ENCODE results near the gene GCLM. TPM values are rescaled to one million over a fixed set of nuclear protein-coding genes. Genes with fewer than 3 reads are reported as not detected.

The GCLM gene
- total and polyA plus RNA-seq, 2 donors (not counting 3 experiments of a cell fraction or from before 2014, with no cell fraction given): 12.3 to 55.9 TPM

- no peaks in the 10 kb centered on the region for H3K9me1 ChIP-seq (replicated peaks; ENCODE audit: control insufficient read depth, extremely low read depth, insufficient read depth, low read length)
- dilution Hi-C loops (cut with MboI; ENCODE audit: extremely low pct_ligation_motif_present, low sequenced_read_pairs) (no loop called here), intact Hi-C loops (cut with micrococcal nuclease) (loop anchor here (5.0 to 10.0 kb wide), 2 partner anchors 330 to 512 kb away; partner anchors contain the start of genes ABCD3 and ARHGAP29)
- H2AFZ ChIP-seq (ENCODE audit: low read depth, low read length): no peak overlapping the region
- no TSS peak for BruUV-seq (replicated peaks)
- POLR2A ChIA-PET: interaction anchor here (1.0 kb wide), 1 partner anchor 26 kb away, joined by 3 read pairs; the partner anchor contains the start of gene DNTTIP2
- no peaks in the 10 kb centered on the region for H3K27me3 ChIP-seq (ENCODE audit: control insufficient read depth in 2 of 2, insufficient read depth in 2 of 2, low read length in 2 of 2)
- CTCF ChIA-PET: interaction anchor here (0.8 to 2.4 kb wide), 3 partner anchors 26 to 431 kb away, joined by 4 to 7 read pairs (median 4); partner anchors contain the start of gene DNTTIP2
- TF ChIP-seq JUN (IDR thresholded peaks at IDR 0.05; ENCODE audit: borderline replicate concordance, insufficient read depth, insufficient read length, low read depth) (no peak), POLR2AphosphoS5 (IDR thresholded peaks at IDR 0.05; ENCODE audit: insufficient read depth, low read depth, low read length) (no peak), EZH2 (IDR thresholded peaks at IDR 0.05; ENCODE audit: borderline replicate concordance, low read depth, low read length, severe bottlenecking) (no peak), MAX (IDR thresholded peaks at IDR 0.05; ENCODE audit: insufficient read depth, insufficient read length) (no peak), MYC (IDR thresholded peaks at IDR 0.05; ENCODE audit: low read depth, low read length) (no peak), FOS (IDR thresholded peaks at IDR 0.05; ENCODE audit: borderline replicate concordance, insufficient read depth, low read length) (no peak), GATA2 (IDR thresholded peaks at IDR 0.05; ENCODE audit: insufficient read depth, insufficient read length, low read depth, low read length) (no peak), CTCF (IDR thresholded peaks at IDR 0.05; ENCODE audit: extremely low read depth in 1 of 2, insufficient read depth in 1 of 2, low read depth in 1 of 2, low read length in 2 of 2) (no peak)
- H3K9ac ChIP-seq (replicated peaks; ENCODE audit: extremely low read depth, insufficient read depth, low read length): no peak overlapping the region
- H3K4me2 ChIP-seq (ENCODE audit: insufficient read depth, low read length): peak overlapping the region; percentile 96
- peaks cover 46% of the 10 kb centered on the region for H3K4me1 ChIP-seq (ENCODE audit: control insufficient read depth, extremely low read depth, insufficient read depth, low read length)
- H3K79me2 ChIP-seq (ENCODE audit: control insufficient read depth, insufficient read depth, low read length): peaks cover 79% of the 10 kb centered on the region
- FAIRE-seq: no peak
- peaks cover 9% of the 10 kb centered on the region for H4K20me1 ChIP-seq (replicated peaks; ENCODE audit: control insufficient read depth, extremely low read depth, insufficient read depth, low read length)
- no peaks in the 10 kb centered on the region for H3K9me3 ChIP-seq (replicated peaks; ENCODE audit: control insufficient read depth, insufficient read depth, low read length)
- peak; percentile 56 for DNase-seq (ENCODE audit: low read depth, low spot score)
- H3K4me3 ChIP-seq (replicated peaks in 1 of 3; ENCODE audit: insufficient read depth in 1 of 3, low read depth in 1 of 3, low read length in 3 of 3): no peak overlapping the region
- peaks cover 0 to 10% of the 10 kb centered on the region in 2 experiments for H3K36me3 ChIP-seq (ENCODE audit: control insufficient read depth in 2 of 2, extremely low read depth in 1 of 2, insufficient read depth in 2 of 2, low read length in 2 of 2)
- H3K27ac ChIP-seq (ENCODE audit: insufficient read depth, low read depth, low read length): no peak overlapping the region
Measured at GRCh38 chr1:93905051-93905450, 4.2 kb downstream of the GCLM start.
